Mucosa of stomach (tissue), 1 donor: ENCODE results near the gene LRCH3.

Experiments used
- H3K27me3 ChIP-seq: one replicate; pipeline ENCODE4 v1.7.0; 2013; ENCODE audit warnings: mild to moderate bottlenecking, low read length; ENCODE audit not compliant: control insufficient read depth, insufficient read depth
- H3K36me3 ChIP-seq: one replicate; pipeline ENCODE4 v1.7.0; 2013; ENCODE audit warnings: low read length; ENCODE audit not compliant: control insufficient read depth, insufficient read depth
- H3K4me1 ChIP-seq: one replicate; pipeline ENCODE4 v1.7.0; 2013; ENCODE audit warnings: mild to moderate bottlenecking, low read length; ENCODE audit not compliant: control insufficient read depth, insufficient read depth
- H3K4me3 ChIP-seq: one replicate; pipeline ENCODE4 v1.7.0; 2013; ENCODE audit warnings: low read length
- H3K9ac ChIP-seq: one replicate; pipeline ENCODE4 v1.7.0; 2013; ENCODE audit warnings: mild to moderate bottlenecking, low read length, moderate library complexity
- H3K9me3 ChIP-seq: one replicate; pipeline ENCODE4 v1.7.0; 2013; ENCODE audit warnings: mild to moderate bottlenecking, low read length, moderate library complexity; ENCODE audit not compliant: control insufficient read depth
- donor health status: Pancreatic carcinoma.

Gene LRCH3

GRCh38 chr3:197791113-197791891, at the start of gene LRCH3:
Gene LRCH3, plus strand, starts transcription at chr3:197791254. Its CDS starts 25 bp downstream, at chr3:197791279.
- Histone ChIP-seq H3K9me3 (no peaks in the 10 kb centered on the region), H3K4me3 (peak within 1 kb of the TSS; percentile 94), H3K9ac (peak within 1 kb of the TSS; percentile 94), H3K4me1 (peaks cover 7% of the 10 kb centered on the region), H3K36me3 (no peaks in the 10 kb centered on the region), H3K27me3 (no peaks in the 10 kb centered on the region)

- no peak overlapping the region for H3K9ac ChIP-seq
- H3K4me1 ChIP-seq: no peaks in the 10 kb centered on the region
- no peaks in the 10 kb centered on the region for H3K36me3 ChIP-seq
- H3K9me3 ChIP-seq: no peaks in the 10 kb centered on the region
- no peaks in the 10 kb centered on the region for H3K27me3 ChIP-seq
- H3K4me3 ChIP-seq: no peak overlapping the region
Observed at GRCh38 chr3:197742787-197743186, 48.3 kb upstream of the LRCH3 start.

- Histone ChIP-seq H3K9ac (no peak overlapping the region), H3K27me3 (no peaks in the 10 kb centered on the region), H3K4me1 (peaks cover 7% of the 10 kb centered on the region), H3K36me3 (no peaks in the 10 kb centered on the region), H3K4me3 (no peak overlapping the region), H3K9me3 (no peaks in the 10 kb centered on the region)
Observed at GRCh38 chr3:197746209-197746608, 44.8 kb upstream of the LRCH3 start.

GRCh38 chr3:197746801-197747237, 44.2 kb upstream of the LRCH3 start:
- Histone ChIP-seq H3K27me3 (no peaks in the 10 kb centered on the region), H3K9ac (no peak overlapping the region), H3K4me3 (no peak overlapping the region), H3K4me1 (peaks cover 8% of the 10 kb centered on the region), H3K36me3 (no peaks in the 10 kb centered on the region), H3K9me3 (no peaks in the 10 kb centered on the region)

GRCh38 chr3:197748597-197749314, 42.3 kb upstream of the LRCH3 start:
- no peaks in the 10 kb centered on the region for H3K36me3 ChIP-seq
- no peaks in the 10 kb centered on the region for H3K9me3 ChIP-seq
- H3K9ac ChIP-seq: peak overlapping the region; percentile 69
- H3K4me3 ChIP-seq: peak overlapping the region; percentile 73
- H3K4me1 ChIP-seq: peaks cover 12% of the 10 kb centered on the region
- no peaks in the 10 kb centered on the region for H3K27me3 ChIP-seq

- Histone ChIP-seq H3K27me3 (no peaks in the 10 kb centered on the region), H3K4me1 (peaks cover 12% of the 10 kb centered on the region), H3K9ac (peak overlapping the region; percentile 69), H3K9me3 (no peaks in the 10 kb centered on the region), H3K4me3 (peak overlapping the region; percentile 73), H3K36me3 (no peaks in the 10 kb centered on the region)
Observed at GRCh38 chr3:197749315-197749600, 41.8 kb upstream of the LRCH3 start.

- no peaks in the 10 kb centered on the region for H3K9me3 ChIP-seq
- peak within 1 kb of the TSS; percentile 72 for H3K9ac ChIP-seq
- peaks cover 12% of the 10 kb centered on the region for H3K4me1 ChIP-seq
- peak within 1 kb of the TSS; percentile 73 for H3K4me3 ChIP-seq
- no peaks in the 10 kb centered on the region for H3K27me3 ChIP-seq
- H3K36me3 ChIP-seq: no peaks in the 10 kb centered on the region
Observed at GRCh38 chr3:197749601-197750395, 41.3 kb upstream of the LRCH3 start, which contains the start of gene FYTTD1. Gene FYTTD1, plus strand, starts transcription at chr3:197749883. Its CDS starts 89 bp downstream, at chr3:197749972.

GRCh38 chr3:197750396-197750831, 40.6 kb upstream of the LRCH3 start:
- Histone ChIP-seq H3K9ac (peak overlapping the region; percentile 72), H3K36me3 (no peaks in the 10 kb centered on the region), H3K4me3 (peak overlapping the region; percentile 73), H3K9me3 (no peaks in the 10 kb centered on the region), H3K27me3 (no peaks in the 10 kb centered on the region), H3K4me1 (peaks cover 12% of the 10 kb centered on the region)

GRCh38 chr3:197750858-197751737, 40.0 kb upstream of the LRCH3 start:
- Histone ChIP-seq H3K4me1 (peaks cover 12% of the 10 kb centered on the region), H3K36me3 (no peaks in the 10 kb centered on the region), H3K4me3 (peak overlapping the region; percentile 73), H3K9me3 (no peaks in the 10 kb centered on the region), H3K27me3 (no peaks in the 10 kb centered on the region), H3K9ac (peak overlapping the region; percentile 72)

GRCh38 chr3:197752107-197752506, 38.9 kb upstream of the LRCH3 start:
- Histone ChIP-seq H3K9me3 (no peaks in the 10 kb centered on the region), H3K4me3 (no peak overlapping the region), H3K27me3 (no peaks in the 10 kb centered on the region), H3K4me1 (peaks cover 12% of the 10 kb centered on the region), H3K36me3 (no peaks in the 10 kb centered on the region), H3K9ac (no peak overlapping the region)

GRCh38 chr3:197753263-197753662, 37.8 kb upstream of the LRCH3 start:
- peaks cover 12% of the 10 kb centered on the region for H3K4me1 ChIP-seq
- H3K9ac ChIP-seq: no peak overlapping the region
- no peaks in the 10 kb centered on the region for H3K27me3 ChIP-seq
- no peaks in the 10 kb centered on the region for H3K36me3 ChIP-seq
- H3K9me3 ChIP-seq: no peaks in the 10 kb centered on the region
- H3K4me3 ChIP-seq: no peak overlapping the region
